Subcutaneous abdominal adipose tissue (tissue), 5 donors: ENCODE measurements around the gene DSCAML1.

Source experiments
- H3K27ac ChIP-seq: one replicate; pipeline ENCODE4 v1.7.0; 2013; ENCODE audit warnings: low read depth, mild to moderate bottlenecking, inconsistent platforms, low read length, moderate library complexity
- H3K27me3 ChIP-seq, 5 donors: one replicate each; pipeline ENCODE4 v1.7.0; 2013; ENCODE audit warnings: low read length in 5 of 5, inconsistent platforms in 1 of 5; ENCODE audit not compliant: control insufficient read depth in 5 of 5, insufficient read depth in 4 of 5
- H3K36me3 ChIP-seq, 5 donors: one replicate each; pipeline ENCODE4 v1.7.0; 2013; ENCODE audit warnings: low read length in 5 of 5; ENCODE audit not compliant: control insufficient read depth in 5 of 5, insufficient read depth in 5 of 5
- H3K4me1 ChIP-seq, 5 donors: one replicate each; pipeline ENCODE4 v1.7.0; 2013; ENCODE audit warnings: low read length in 5 of 5, mild to moderate bottlenecking in 3 of 5, moderate library complexity in 1 of 5; ENCODE audit not compliant: control insufficient read depth in 5 of 5, insufficient read depth in 5 of 5
- H3K4me3 ChIP-seq, 5 donors: one replicate each; pipeline ENCODE4 v1.7.0; 2013; ENCODE audit warnings: low read length in 5 of 5, low read depth in 1 of 5
- H3K9ac ChIP-seq, 5 donors: one replicate each; pipeline ENCODE4 v1.7.0; 2013; ENCODE audit warnings: low read length in 5 of 5, mild to moderate bottlenecking in 4 of 5, moderate library complexity in 3 of 5
- H3K9me3 ChIP-seq, 5 donors: one replicate each; pipeline ENCODE4 v1.7.0; 2013; ENCODE audit warnings: low read length in 5 of 5; ENCODE audit not compliant: control insufficient read depth in 5 of 5
- donor health status: healthy.
- donor health status: healthy.
- donor health status: healthy.
- donor health status: healthy.
- donor health status: healthy.

Gene DSCAML1

DNA sequence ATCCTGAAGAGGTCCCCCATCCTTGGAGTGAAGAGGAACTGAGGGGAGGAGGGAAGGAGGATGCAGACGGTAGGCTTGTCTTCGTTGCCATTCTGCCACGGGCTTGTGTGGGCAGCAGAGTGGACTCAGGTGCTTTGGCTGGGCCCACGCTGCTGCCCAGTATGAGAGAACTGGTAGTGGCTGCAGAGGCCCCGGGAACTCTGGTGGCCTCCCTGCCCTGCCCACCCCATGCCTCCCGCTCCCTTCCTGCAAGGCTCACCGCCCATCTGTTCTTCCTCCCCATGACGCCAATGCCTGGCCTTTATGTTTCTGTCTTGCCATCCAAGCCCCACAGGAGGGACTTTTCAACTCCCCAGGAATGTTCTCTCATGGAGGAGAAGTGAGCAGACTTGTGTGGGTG is 157.4 kb downstream of the DSCAML1 start:
- Histone ChIP-seq H3K27ac (no peak overlapping the region), H3K4me1 (no peaks in the 10 kb centered on the region), H3K27me3 (peaks cover 0 to 22% (median 7%) of the 10 kb centered on the region in 5 donors), H3K36me3 (no peaks in the 10 kb centered on the region), H3K4me3 (no peak overlapping the region), H3K9me3 (no peaks in the 10 kb centered on the region), H3K9ac (no peak overlapping the region)

DNA sequence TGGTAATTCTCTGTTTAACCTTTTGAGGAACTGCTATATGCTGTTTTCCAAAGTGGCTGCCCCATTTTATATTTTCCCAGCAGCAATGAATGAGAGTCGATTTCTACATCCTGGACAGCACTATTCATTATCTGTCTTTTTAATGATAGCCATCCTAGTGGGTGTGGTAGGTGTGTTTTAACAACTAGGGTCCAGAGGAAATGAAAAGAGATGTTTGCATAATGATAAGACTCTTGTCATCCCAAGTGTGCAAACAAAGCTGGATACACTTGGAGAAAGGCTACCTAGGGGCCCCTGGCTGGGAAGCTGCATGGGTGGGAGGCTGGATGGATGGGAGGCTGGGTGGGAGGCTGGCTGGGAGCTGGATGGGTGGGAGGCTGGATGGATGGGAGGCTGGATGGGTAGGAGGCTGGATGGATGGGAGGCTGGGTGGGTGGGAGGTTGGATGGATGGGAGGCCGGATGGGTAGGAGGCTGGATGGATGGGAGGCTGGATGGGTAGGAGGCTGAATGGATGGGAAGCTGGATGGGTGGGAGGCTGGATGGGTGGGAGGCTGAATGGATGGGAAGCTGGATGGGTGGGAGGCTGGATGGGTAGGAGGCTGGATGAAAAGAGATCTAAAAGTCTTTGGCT is 158.0 kb downstream of the DSCAML1 start:
- no peak overlapping the region for H3K9ac ChIP-seq
- no peaks in the 10 kb centered on the region for H3K4me1 ChIP-seq

DNA sequence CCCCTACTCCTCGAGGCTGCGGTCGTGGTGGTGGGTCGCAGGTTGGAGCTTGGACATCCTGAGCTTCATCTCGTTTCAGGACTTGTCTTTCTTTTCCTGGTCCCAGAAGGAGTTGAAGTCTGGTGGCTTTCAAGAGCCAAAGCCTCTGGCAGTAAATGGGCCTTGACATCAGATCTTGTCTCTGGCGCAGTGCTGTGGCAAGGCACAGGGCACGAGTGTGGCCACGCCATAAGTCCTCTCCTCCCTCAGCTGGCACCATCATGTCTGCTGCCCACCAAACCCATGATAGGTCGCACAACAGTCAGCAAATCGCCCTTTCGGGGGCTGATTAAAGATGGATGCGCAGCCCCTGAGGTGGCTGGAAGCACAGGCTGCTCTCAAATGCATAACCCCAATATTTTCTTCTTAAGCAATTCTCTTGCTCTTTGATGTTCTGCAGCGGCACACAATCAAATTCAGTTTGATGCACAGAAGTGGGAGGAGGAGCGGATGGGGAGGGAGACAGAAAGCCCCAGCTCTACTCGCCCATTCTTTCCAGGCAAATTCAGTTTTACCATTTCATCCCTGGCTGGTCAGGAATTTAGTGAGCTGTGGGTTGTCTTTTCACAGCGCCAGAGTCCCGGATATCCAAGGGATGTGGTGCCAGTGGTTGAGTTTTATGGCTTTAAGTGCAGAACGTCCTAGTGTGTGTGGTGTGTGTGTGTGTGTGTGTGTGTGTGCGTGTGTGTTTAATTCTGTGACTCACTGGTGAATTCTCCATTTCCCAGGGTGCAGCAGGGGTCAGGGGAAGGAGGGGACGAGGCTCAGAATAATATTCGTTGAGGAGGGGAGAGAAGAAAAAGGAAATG is 162.0 kb downstream of the DSCAML1 start:
- Histone ChIP-seq H3K4me1 (no peaks in the 10 kb centered on the region), H3K36me3 (no peaks in the 10 kb centered on the region), H3K9ac (no peak overlapping the region), H3K27me3 (no peaks in the 10 kb centered on the region), H3K9me3 (no peaks in the 10 kb centered on the region), H3K27ac (no peak overlapping the region), H3K4me3 (no peak overlapping the region)

More for the DNA sequence above, 158.0 kb downstream of the DSCAML1 start:
- Histone ChIP-seq H3K9me3 (no peaks in the 10 kb centered on the region), H3K27ac (no peak overlapping the region), H3K27me3 (peaks cover 0 to 17% (median 3%) of the 10 kb centered on the region in 5 donors), H3K4me3 (no peak overlapping the region), H3K36me3 (no peaks in the 10 kb centered on the region)

DNA sequence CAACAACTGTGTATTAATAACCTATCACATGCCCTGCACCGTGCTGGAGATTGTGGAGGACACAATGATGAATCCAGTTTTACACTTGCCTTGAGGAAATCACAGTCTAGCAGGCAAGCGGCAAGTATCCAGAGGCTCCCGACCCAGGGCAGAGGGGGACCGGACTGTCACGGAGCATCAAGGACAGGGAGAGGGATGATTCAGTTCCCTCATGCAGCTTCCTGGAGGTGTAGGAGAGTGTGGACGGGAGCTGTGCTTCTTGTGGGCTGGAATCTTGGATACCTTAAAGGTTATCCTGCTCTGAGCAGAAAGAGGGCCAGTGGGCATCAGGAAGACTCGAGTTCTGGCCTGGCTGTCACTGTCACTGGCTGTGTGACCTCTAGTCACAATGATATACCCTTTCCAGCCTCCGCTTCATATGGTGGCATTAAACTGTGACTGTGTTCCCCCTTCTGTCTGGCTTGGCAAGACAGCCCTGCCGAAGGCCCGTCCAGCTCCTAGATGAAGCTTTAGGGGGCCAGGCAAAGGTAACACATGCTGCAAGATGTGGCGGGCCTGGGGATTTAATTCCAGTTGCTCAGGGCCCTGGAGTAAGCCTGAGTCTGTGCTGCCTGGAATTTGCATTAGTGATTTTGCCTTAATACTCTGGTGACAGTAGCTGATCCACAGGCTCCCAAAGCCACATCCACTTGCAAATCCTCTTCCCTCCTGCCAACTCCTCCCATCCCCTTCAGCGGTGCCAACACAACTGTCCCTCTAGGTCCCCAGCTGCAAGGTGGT is 162.8 kb downstream of the DSCAML1 start:
- Histone ChIP-seq H3K27me3 (no peaks in the 10 kb centered on the region), H3K36me3 (no peaks in the 10 kb centered on the region), H3K4me3 (no peak overlapping the region), H3K9ac (no peak overlapping the region), H3K4me1 (no peaks in the 10 kb centered on the region), H3K9me3 (no peaks in the 10 kb centered on the region), H3K27ac (no peak overlapping the region)

DNA sequence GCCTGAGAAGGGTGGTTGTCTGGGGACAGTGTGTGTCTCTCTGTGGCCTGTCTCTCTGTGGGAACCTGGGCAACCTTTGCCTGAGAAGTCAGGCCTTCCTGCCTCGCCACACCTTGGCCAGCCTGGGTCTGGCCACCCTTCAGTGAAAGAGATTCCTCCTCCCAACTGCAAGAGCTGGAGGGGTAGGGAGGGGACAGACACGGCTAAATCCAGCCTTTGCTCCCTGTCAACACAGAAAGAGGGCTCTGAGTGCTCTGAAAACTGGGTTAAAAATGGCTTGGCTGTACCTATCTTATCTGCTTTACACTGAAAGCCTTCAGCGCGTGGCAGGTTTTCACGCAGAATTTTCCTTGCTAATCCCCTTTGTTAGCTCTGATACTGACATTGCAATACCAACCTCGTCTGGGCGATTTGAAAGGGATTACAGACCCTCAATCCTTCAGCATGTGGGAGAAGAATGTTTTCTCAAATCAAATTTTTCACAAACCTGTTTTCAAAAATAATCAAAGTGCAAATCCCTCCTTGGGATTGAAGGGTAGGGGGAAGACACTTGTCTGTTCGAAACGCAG is 163.7 kb downstream of the DSCAML1 start:
- no peaks in the 10 kb centered on the region for H3K9me3 ChIP-seq
- no peak overlapping the region for H3K9ac ChIP-seq
- H3K27ac ChIP-seq: no peak overlapping the region
- no peak overlapping the region for H3K4me3 ChIP-seq
- no peaks in the 10 kb centered on the region for H3K4me1 ChIP-seq
- H3K27me3 ChIP-seq: peaks cover 0 to under 1% (median 0%) of the 10 kb centered on the region in 5 donors
- H3K36me3 ChIP-seq: no peaks in the 10 kb centered on the region

DNA sequence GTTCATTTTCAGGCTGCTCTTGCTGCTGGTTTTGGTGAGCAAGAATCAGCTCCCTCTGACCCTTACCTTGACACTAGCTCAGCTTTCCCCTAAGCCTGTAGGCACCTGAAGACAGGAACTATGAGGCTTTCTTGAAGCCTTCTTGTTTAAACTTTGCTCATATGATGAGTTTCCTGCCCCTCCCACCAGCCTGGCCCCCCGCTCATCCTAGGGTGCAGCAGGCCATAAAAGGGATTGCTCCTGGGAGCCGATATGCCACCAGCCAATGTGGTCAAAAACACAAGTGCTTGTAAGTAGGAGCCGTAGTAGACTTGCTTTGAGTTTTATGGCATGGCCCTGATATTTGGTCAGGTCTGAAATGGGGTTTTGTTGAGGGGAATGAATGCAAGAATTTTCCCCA is 164.7 kb downstream of the DSCAML1 start:
- Histone ChIP-seq H3K27me3 (peaks cover 0 to 2% (median 0%) of the 10 kb centered on the region in 5 donors), H3K4me3 (no peak overlapping the region), H3K36me3 (no peaks in the 10 kb centered on the region), H3K9me3 (no peaks in the 10 kb centered on the region), H3K4me1 (no peaks in the 10 kb centered on the region), H3K9ac (no peak overlapping the region), H3K27ac (no peak overlapping the region)

DNA sequence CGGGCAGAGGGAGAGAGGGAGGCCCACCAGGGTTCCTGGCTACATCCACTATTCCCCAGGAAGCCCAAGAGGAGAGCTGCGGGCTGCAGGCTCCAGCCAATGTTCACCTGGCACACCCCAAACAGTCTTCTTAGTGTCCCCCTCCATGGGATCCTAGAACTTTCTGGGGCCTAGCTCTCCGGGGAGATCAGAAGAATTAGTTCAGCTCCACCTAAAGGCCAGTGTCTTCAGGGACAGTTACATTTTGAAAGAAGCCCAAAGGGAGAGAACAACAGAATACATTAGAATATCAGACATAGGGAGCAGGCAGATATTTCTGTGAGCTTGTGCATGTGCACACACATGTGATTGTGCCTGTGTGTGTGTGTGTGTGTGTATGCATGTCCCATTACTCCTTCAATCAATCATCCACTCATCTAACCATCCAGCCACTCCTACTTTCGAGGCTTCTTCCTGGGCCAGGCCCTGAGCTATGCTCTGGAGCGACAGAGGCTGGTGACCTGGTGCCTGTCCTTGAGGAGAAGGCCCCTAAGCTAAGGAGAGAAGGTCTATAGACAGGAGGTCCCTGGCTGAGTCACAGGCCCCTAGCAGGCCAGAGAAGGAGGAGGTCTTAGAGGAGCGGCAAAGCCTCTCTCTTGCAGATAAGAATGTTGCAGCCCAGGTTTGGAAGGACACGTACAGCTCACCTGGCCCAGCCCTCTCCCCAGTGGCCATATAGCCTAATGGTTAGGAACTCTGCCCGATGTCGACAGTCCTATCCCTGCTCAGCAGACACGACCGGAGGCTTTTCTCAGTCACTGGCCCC is 165.5 kb downstream of the DSCAML1 start:
- Histone ChIP-seq H3K27ac (no peak overlapping the region), H3K36me3 (no peaks in the 10 kb centered on the region), H3K27me3 (peaks cover 0 to 3% (median 0%) of the 10 kb centered on the region in 5 donors), H3K4me1 (no peaks in the 10 kb centered on the region), H3K9ac (no peak overlapping the region), H3K9me3 (no peaks in the 10 kb centered on the region), H3K4me3 (no peak overlapping the region)

DNA sequence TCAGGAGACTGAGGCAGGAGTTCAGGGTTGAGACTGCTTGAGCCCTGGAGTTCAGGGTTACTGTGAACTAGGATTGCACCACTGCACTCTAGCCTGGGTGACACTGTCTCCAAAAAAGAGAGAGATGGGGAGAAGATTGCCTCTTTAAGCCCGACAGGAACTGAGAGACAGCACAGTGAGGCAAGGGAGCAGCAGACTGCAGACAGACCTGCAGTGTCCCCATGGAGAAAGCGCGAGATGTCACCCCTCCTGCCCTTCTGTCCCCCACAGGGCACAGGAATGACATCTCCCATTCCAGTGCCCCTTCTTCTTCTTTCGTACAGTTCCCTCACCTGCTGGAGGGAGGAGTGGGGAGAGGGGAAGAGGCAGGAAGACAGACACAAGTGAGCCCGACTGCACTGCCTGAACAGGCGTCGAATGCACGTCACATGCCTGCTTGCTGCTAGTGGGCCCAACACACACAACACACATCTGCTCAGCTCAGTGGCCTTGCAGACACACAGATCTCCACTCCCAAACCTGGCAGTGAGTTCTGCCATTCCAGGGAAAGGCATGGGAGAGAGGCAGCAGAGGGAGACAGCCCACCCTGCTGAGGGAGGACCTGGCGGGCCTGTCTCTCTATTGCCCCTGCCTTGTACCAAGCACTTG is 167.0 kb downstream of the DSCAML1 start:
- Histone ChIP-seq H3K27me3 (peaks cover 0 to 3% (median 0%) of the 10 kb centered on the region in 5 donors), H3K27ac (no peak overlapping the region), H3K4me3 (no peak overlapping the region), H3K4me1 (no peaks in the 10 kb centered on the region), H3K9ac (no peak overlapping the region), H3K9me3 (no peaks in the 10 kb centered on the region), H3K36me3 (no peaks in the 10 kb centered on the region)

DNA sequence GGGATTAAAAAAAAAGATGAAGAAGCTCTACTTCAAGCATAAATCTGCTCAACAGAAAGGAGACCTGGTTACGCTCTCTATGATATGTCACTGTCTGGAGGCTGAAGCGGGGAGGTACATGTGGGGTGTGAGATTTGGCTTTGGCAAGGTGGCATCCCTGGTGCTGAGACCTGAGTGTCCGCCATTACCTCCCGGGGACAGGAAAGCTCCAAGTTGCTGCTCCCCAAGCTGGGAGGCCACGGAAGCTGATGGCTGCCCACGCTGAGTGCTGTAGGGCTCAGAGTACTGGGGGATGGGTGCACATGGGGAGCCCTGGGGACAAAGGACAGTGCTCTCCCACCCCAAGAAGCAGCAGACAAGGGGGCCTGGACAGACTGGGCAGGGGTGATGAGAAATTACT is 167.9 kb downstream of the DSCAML1 start:
- no peak overlapping the region for H3K4me3 ChIP-seq
- H3K27ac ChIP-seq: no peak overlapping the region
- no peaks in the 10 kb centered on the region for H3K4me1 ChIP-seq
- no peak overlapping the region for H3K9ac ChIP-seq
- no peaks in the 10 kb centered on the region for H3K9me3 ChIP-seq
- H3K27me3 ChIP-seq: peaks cover 0 to 3% (median 0%) of the 10 kb centered on the region in 5 donors
- no peaks in the 10 kb centered on the region for H3K36me3 ChIP-seq
